ENCODE measurements around the gene IL1RL1.

- no peak for TF ChIP-seq CTCF (conservative IDR thresholded peaks at IDR 0.05; ENCODE audit: low read length)
- TF ChIP-seq EZH2phosphoT487 (IDR thresholded peaks at IDR 0.05; ENCODE audit: borderline replicate concordance, low read depth, low read length) = no peak
Measured at GRCh38 chr2:102267774-102268173, 43.6 kb upstream of the IL1RL1 start.
